Ovary (tissue), 9 donors: ENCODE measurements around the gene PRKCH. TPM values are rescaled to one million over a fixed set of nuclear protein-coding genes. Genes with fewer than 3 reads are reported as not detected.

Experiments
- DNase-seq, 5 donors: peaks; one replicate each; pipeline ENCODE4 v3.0.0-alpha.2; 2019 to 2020
- H3K27ac ChIP-seq, 2 donors: fragments of 200-600 bp; one replicate each; pipeline versions ENCODE4 v1.5.1 to v1.8.0; 2019 to 2022
- H3K27me3 ChIP-seq: fragments of 200-600 bp; one replicate; pipeline ENCODE4 v1.8.0; 2022
- H3K36me3 ChIP-seq: fragments of 200-600 bp; sonication (generic); one replicate; pipeline ENCODE4 v1.5.1; 2019
- H3K4me1 ChIP-seq: one replicate; pipeline ENCODE4 v1.8.1; 2013; ENCODE audit warnings: mild to moderate bottlenecking, moderate library complexity; ENCODE audit not compliant: insufficient read depth
- H3K4me3 ChIP-seq: fragments of 200-600 bp; sonication (generic); one replicate; pipeline ENCODE4 v1.5.1; 2017
- H3K9me3 ChIP-seq, 2 donors: fragments of 200-600 bp in 1 of 2; sonication (generic) in 1 of 2; one replicate each; pipeline versions ENCODE4 v1.5.1 to v1.8.1; 2013 to 2019; ENCODE audit warnings: mild to moderate bottlenecking in 1 of 2, moderate library complexity in 1 of 2
- CTCF ChIP-seq, 3 donors: fragments of 450-650 bp in 2 of 3; fragments of 200-600 bp in 1 of 3; IDR thresholded peaks; one replicate each; pipeline versions ENCODE4 v1.5.1 to v1.8.0; 2016 to 2022; ENCODE audit warnings: antibody characterized with exemption in 3 of 3, mild to moderate bottlenecking in 1 of 3
- EP300 ChIP-seq: sonication (generic); formaldehyde crosslinking; IDR thresholded peaks from one replicate; pipeline ENCODE4 v1.6.1; 2017; ENCODE audit warnings: antibody characterized with exemption
- POLR2A ChIP-seq: fragments of 450-650 bp; IDR thresholded peaks from one replicate; pipeline ENCODE4 v1.6.1; 2017; ENCODE audit warnings: antibody characterized with exemption, mild to moderate bottlenecking, moderate library complexity
- WGBS, 3 donors: extraction: QIAGEN DNeasy Blood & Tissue Kit in 1 of 3; methylation state at CpG; one replicate each; pipeline versions ENCODE4 v1.1.5 to v1.1.7; 2013 to 2017; 5-methylcytosine and 5-hydroxymethylcytosine counted together
- intact Hi-C, 4 donors: fragments of 100-400 bp; cut with DNase I; formaldehyde crosslinking; loops; one replicate each; pipeline versions ENCODE4 v1.11.0 to v1.15.1; 2022 to 2023
- polyA plus RNA-seq, 2 donors: library from polyadenylated mRNA; stranded (reverse); fragments of 200-250 nt in 1 of 2; fragments of 350-450 nt in 1 of 2; fragmentation: Illumina TruSeq in 1 of 2; extraction: RNeasy Lipid Tissue Mini Kit (QIAGEN cat#74804) in 1 of 2; gene quantifications; one replicate each; pipeline ENCODE4 v1.2.3, GENCODE V29; 2013 to 2014
- total RNA-seq, 7 donors: library from RNA; depleted of rRNA in 2 of 7; stranded (reverse); fragments of >200 nt in 2 of 7; fragmentation: NEBNext Ultra II Directional in 3 of 7; extraction: Animal tissue kit (Norgen Biotek cat#: 25700) in 3 of 7; gene quantifications; one replicate each; pipeline versions ENCODE4 v1.1.0 to v1.2.4, GENCODE V29; 2016 to 2023
- donor health status: DM: no; HTN: no; CAD: no; lungs with moderate emphysema.
- donor health status: DM: no; HTN: no; CAD: no.
- donor health status: Bipolar disorder and iron deficiency.
- donor health status: DM: yes; HTN: yes; CAD: no.
- donor health status: DM: no; HTN: no; CAD: no.
- donor health status: DM: yes; HTN: yes; CAD: no.

PRKCH gene
- total and polyA plus RNA-seq, 9 donors: 8.4 to 47.6 (median 15.9) TPM

GRCh38 chr14:61512026-61512834 is 190.9 kb downstream of the PRKCH start:
- H3K4me3 ChIP-seq: no peak overlapping the region
- H3K4me1 ChIP-seq: no peaks in the 10 kb centered on the region
- DNase-seq: no peak
- TF ChIP-seq EP300 (no peak), POLR2A (no peak), CTCF (IDR thresholded peaks at IDR 0.05) (no peak)
- 56 to 68% (median 65%) methylated on average over 2 of the region's 2 CpGs for WGBS, 3 donors
- no peaks in the 10 kb centered on the region for H3K27me3 ChIP-seq
- intact Hi-C loops: no loop called here
- H3K36me3 ChIP-seq: no peaks in the 10 kb centered on the region
- no peak overlapping the region for H3K27ac ChIP-seq
- no peaks in the 10 kb centered on the region for H3K9me3 ChIP-seq

GRCh38 chr14:61513986-61514830 is 192.8 kb downstream of the PRKCH start:
- no peaks in the 10 kb centered on the region for H3K9me3 ChIP-seq
- no peaks in the 10 kb centered on the region for H3K4me1 ChIP-seq
- TF ChIP-seq CTCF (IDR thresholded peaks at IDR 0.05) (no peak), POLR2A (no peak), EP300 (no peak)
- no peak overlapping the region for H3K4me3 ChIP-seq
- intact Hi-C loops: no loop called here
- H3K27ac ChIP-seq: no peak overlapping the region
- H3K27me3 ChIP-seq: no peaks in the 10 kb centered on the region
- no peaks in the 10 kb centered on the region for H3K36me3 ChIP-seq
- no peak for DNase-seq
- 61 to 68% (median 66%) methylated on average over 10 of the region's 10 CpGs for WGBS, 3 donors

GRCh38 chr14:61514927-61515326 is 193.5 kb downstream of the PRKCH start:
- TF ChIP-seq EP300: no peak
- TF ChIP-seq CTCF (IDR thresholded peaks at IDR 0.05): no peak
- no peak for TF ChIP-seq POLR2A
- no peak for DNase-seq
- intact Hi-C loops: no loop called here
- Histone ChIP-seq H3K27me3 (no peaks in the 10 kb centered on the region), H3K4me3 (no peak overlapping the region), H3K4me1 (no peaks in the 10 kb centered on the region), H3K27ac (no peak overlapping the region), H3K9me3 (no peaks in the 10 kb centered on the region), H3K36me3 (no peaks in the 10 kb centered on the region)
- 55 to 62% (median 58%) methylated on average over 1 of the region's 1 CpG for WGBS, 3 donors

- H3K36me3 ChIP-seq: no peaks in the 10 kb centered on the region
- no peaks in the 10 kb centered on the region for H3K4me1 ChIP-seq
- no peaks in the 10 kb centered on the region for H3K27me3 ChIP-seq
- no peaks in the 10 kb centered on the region for H3K9me3 ChIP-seq
- no peak overlapping the region for H3K27ac ChIP-seq
- no peak for TF ChIP-seq POLR2A
- no peak for TF ChIP-seq EP300
- TF ChIP-seq CTCF (IDR thresholded peaks at IDR 0.05): no peak
- intact Hi-C loops: no loop called here
- no peak overlapping the region for H3K4me3 ChIP-seq
- 91 to 95% (median 95%) methylated on average over 8 of the region's 8 CpGs for WGBS, 3 donors
- no peak for DNase-seq
Measured at GRCh38 chr14:61515436-61516117, 194.2 kb downstream of the PRKCH start.
